OCI-LY1 (cell line): Measurements from ENCODE around the gene GRB2.

Experiments
- CTCF ChIP-seq: fragments of 200-600 bp; sonication (generic), shearing (Covaris generic); IDR thresholded peaks from 2 replicates; pipeline ENCODE4 v1.5.1; 2017; ENCODE audit warnings: mild to moderate bottlenecking, antibody characterized with exemption, low read length, moderate library complexity, mixed read lengths
- EZH2 ChIP-seq: fragments of 200-600 bp; sonication (generic), shearing (Covaris generic); IDR thresholded peaks from 2 replicates; pipeline ENCODE4 v1.8.0; 2017; ENCODE audit warnings: borderline replicate concordance, mixed run types, mild to moderate bottlenecking, antibody characterized with exemption, low read length, moderate library complexity, mixed read lengths

- TF ChIP-seq EZH2 (no peak), CTCF (no peak)
Observed at GRCh38 chr17:75270966-75271232, 134.6 kb downstream of the GRB2 start, which contains the start of gene MIF4GD.
